ENCODE data around the gene CST7. TPM values are rescaled to one million over a fixed set of nuclear protein-coding genes. Genes with fewer than 3 reads are reported as not detected.

The CST7 gene
- total RNA-seq, 2 donors from 2014 or later: 2.7 to 3.2 TPM

- Histone ChIP-seq H3K9me3 (no peaks in the 10 kb centered on the region), H3K36me3 (no peaks in the 10 kb centered on the region), H3K4me1 (peaks cover 0 to 7% of the 10 kb centered on the region in 2 donors), H3K27ac (no peak overlapping the region), H3K4me3 (no peak overlapping the region), H3K27me3 (no peaks in the 10 kb centered on the region)
- no peak for DNase-seq (ENCODE audit: low spot score)
- TF ChIP-seq, protein P1, sequence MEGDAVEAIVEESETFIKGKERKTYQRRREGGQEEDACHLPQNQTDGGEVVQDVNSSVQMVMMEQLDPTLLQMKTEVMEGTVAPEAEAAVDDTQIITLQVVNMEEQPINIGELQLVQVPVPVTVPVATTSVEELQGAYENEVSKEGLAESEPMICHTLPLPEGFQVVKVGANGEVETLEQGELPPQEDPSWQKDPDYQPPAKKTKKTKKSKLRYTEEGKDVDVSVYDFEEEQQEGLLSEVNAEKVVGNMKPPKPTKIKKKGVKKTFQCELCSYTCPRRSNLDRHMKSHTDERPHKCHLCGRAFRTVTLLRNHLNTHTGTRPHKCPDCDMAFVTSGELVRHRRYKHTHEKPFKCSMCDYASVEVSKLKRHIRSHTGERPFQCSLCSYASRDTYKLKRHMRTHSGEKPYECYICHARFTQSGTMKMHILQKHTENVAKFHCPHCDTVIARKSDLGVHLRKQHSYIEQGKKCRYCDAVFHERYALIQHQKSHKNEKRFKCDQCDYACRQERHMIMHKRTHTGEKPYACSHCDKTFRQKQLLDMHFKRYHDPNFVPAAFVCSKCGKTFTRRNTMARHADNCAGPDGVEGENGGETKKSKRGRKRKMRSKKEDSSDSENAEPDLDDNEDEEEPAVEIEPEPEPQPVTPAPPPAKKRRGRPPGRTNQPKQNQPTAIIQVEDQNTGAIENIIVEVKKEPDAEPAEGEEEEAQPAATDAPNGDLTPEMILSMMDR (IDR thresholded peaks at IDR 0.05): no peak
Observed at GRCh38 chr20:24954151-24954550, 5.1 kb downstream of the CST7 start.

- Histone ChIP-seq H3K27me3 (no peaks in the 10 kb centered on the region), H3K36me3 (no peaks in the 10 kb centered on the region), H3K4me3 (no peak overlapping the region), H3K4me1 (peaks cover 0 to 8% of the 10 kb centered on the region in 2 donors), H3K9me3 (no peaks in the 10 kb centered on the region), H3K27ac (no peak overlapping the region)
- TF ChIP-seq, protein P1 (IDR thresholded peaks at IDR 0.05): no peak
- DNase-seq (ENCODE audit: low spot score): no peak
Observed at GRCh38 chr20:24954566-24954965, 5.5 kb downstream of the CST7 start.

GRCh38 chr20:24955045-24955444, 6.0 kb downstream of the CST7 start:
- Histone ChIP-seq H3K36me3 (no peaks in the 10 kb centered on the region), H3K27ac (no peak overlapping the region), H3K9me3 (no peaks in the 10 kb centered on the region), H3K27me3 (no peaks in the 10 kb centered on the region), H3K4me1 (peaks cover 0 to 13% of the 10 kb centered on the region in 2 donors), H3K4me3 (no peak overlapping the region)
- DNase-seq (ENCODE audit: low spot score): no peak
- TF ChIP-seq, protein P1 (IDR thresholded peaks at IDR 0.05): no peak

DNA sequence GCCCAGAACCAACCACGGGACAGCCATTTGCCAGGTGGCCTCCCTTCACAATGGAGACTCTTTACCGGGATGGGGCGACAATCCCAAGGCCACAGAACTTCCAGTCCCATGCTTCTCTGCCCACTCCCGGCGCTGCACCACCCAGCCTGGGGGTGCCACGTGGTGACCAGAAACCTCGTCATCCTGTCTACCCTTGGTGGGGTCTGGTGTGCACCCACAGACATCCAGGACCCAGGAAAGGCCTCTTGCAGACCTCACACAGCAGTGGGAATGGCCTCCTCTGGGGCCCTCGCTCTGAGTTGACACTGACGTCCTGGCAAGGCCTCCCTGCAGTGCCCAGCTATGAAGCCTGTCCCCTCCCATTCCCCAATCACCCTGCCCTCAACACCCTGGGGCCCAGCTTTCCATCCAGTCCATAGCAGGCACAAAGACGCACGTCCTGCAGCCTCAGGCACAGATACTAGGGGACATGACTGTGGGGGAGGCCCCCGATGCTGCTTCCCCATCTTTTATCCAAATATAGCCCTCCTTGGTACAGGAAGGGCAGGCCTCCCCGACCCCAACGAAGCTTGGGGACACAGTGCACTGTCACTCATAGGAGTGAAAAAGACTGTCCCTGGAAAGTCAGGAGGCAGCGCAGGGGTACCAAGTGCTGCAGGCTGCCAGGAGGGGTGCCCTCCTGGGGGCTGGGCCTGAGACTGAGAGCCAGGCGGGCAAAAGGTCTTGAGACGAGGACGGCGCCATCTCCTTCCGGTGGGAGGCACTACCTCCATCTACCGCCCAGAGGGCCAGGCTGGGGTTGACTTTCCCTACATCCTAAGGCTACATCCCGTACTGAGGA, 7.2 kb downstream of the CST7 start:
- Histone ChIP-seq H3K4me1 (peaks cover 0 to 19% of the 10 kb centered on the region in 2 donors), H3K4me3 (no peak overlapping the region), H3K36me3 (peaks cover 10% of the 10 kb centered on the region), H3K27ac (no peak overlapping the region), H3K9me3 (no peaks in the 10 kb centered on the region), H3K27me3 (no peaks in the 10 kb centered on the region)
- TF ChIP-seq, protein P1 (IDR thresholded peaks at IDR 0.05): no peak
- peak; percentile 43 for DNase-seq (ENCODE audit: low spot score)

- peaks cover 22% of the 10 kb centered on the region for H3K36me3 ChIP-seq
- H3K27ac ChIP-seq: no peak overlapping the region
- H3K9me3 ChIP-seq: no peaks in the 10 kb centered on the region
- no peaks in the 10 kb centered on the region for H3K27me3 ChIP-seq
- H3K4me1 ChIP-seq: peaks cover 0 to 12% of the 10 kb centered on the region in 2 donors
- H3K4me3 ChIP-seq: no peak overlapping the region
- peak; percentile 51 for DNase-seq (ENCODE audit: low spot score)
- TF ChIP-seq, protein P1 (IDR thresholded peaks at IDR 0.05): no peak
Observed at GRCh38 chr20:24957326-24958016, 8.4 kb downstream of the CST7 start.

All from right atrium auricular region (tissue), 2 donors.